ENCODE data around the gene SLF2. TPM values are rescaled to one million over a fixed set of nuclear protein-coding genes. Genes with fewer than 3 reads are reported as not detected.

SLF2 gene
- total and polyA plus RNA-seq, 2 of the 8 experiments (the other 6 are each of a cell fraction or from before 2014, with no cell fraction given), result 5.5 to 20.9 TPM

DNA sequence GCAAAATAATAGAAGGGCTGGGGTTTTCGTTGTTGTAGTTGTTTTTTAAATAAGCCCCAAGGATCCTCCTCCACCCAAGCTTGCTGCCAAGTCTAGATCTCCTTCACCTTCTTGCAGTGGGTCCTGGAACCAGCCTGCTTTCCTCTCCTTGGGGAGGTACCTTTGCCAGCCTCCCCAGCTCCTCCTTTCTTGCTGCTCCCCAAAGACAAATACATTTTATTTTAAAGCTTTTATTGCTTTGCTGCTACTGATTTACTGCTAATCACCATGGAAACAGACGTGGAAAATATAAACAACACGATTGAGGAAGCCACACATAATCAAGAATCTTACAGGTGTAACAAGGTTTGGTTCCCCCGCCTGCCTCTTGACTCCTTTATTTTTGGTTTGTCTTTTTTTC is 17.4 kb upstream of the SLF2 start (continued):
- TF ChIP-seq, protein P1, sequence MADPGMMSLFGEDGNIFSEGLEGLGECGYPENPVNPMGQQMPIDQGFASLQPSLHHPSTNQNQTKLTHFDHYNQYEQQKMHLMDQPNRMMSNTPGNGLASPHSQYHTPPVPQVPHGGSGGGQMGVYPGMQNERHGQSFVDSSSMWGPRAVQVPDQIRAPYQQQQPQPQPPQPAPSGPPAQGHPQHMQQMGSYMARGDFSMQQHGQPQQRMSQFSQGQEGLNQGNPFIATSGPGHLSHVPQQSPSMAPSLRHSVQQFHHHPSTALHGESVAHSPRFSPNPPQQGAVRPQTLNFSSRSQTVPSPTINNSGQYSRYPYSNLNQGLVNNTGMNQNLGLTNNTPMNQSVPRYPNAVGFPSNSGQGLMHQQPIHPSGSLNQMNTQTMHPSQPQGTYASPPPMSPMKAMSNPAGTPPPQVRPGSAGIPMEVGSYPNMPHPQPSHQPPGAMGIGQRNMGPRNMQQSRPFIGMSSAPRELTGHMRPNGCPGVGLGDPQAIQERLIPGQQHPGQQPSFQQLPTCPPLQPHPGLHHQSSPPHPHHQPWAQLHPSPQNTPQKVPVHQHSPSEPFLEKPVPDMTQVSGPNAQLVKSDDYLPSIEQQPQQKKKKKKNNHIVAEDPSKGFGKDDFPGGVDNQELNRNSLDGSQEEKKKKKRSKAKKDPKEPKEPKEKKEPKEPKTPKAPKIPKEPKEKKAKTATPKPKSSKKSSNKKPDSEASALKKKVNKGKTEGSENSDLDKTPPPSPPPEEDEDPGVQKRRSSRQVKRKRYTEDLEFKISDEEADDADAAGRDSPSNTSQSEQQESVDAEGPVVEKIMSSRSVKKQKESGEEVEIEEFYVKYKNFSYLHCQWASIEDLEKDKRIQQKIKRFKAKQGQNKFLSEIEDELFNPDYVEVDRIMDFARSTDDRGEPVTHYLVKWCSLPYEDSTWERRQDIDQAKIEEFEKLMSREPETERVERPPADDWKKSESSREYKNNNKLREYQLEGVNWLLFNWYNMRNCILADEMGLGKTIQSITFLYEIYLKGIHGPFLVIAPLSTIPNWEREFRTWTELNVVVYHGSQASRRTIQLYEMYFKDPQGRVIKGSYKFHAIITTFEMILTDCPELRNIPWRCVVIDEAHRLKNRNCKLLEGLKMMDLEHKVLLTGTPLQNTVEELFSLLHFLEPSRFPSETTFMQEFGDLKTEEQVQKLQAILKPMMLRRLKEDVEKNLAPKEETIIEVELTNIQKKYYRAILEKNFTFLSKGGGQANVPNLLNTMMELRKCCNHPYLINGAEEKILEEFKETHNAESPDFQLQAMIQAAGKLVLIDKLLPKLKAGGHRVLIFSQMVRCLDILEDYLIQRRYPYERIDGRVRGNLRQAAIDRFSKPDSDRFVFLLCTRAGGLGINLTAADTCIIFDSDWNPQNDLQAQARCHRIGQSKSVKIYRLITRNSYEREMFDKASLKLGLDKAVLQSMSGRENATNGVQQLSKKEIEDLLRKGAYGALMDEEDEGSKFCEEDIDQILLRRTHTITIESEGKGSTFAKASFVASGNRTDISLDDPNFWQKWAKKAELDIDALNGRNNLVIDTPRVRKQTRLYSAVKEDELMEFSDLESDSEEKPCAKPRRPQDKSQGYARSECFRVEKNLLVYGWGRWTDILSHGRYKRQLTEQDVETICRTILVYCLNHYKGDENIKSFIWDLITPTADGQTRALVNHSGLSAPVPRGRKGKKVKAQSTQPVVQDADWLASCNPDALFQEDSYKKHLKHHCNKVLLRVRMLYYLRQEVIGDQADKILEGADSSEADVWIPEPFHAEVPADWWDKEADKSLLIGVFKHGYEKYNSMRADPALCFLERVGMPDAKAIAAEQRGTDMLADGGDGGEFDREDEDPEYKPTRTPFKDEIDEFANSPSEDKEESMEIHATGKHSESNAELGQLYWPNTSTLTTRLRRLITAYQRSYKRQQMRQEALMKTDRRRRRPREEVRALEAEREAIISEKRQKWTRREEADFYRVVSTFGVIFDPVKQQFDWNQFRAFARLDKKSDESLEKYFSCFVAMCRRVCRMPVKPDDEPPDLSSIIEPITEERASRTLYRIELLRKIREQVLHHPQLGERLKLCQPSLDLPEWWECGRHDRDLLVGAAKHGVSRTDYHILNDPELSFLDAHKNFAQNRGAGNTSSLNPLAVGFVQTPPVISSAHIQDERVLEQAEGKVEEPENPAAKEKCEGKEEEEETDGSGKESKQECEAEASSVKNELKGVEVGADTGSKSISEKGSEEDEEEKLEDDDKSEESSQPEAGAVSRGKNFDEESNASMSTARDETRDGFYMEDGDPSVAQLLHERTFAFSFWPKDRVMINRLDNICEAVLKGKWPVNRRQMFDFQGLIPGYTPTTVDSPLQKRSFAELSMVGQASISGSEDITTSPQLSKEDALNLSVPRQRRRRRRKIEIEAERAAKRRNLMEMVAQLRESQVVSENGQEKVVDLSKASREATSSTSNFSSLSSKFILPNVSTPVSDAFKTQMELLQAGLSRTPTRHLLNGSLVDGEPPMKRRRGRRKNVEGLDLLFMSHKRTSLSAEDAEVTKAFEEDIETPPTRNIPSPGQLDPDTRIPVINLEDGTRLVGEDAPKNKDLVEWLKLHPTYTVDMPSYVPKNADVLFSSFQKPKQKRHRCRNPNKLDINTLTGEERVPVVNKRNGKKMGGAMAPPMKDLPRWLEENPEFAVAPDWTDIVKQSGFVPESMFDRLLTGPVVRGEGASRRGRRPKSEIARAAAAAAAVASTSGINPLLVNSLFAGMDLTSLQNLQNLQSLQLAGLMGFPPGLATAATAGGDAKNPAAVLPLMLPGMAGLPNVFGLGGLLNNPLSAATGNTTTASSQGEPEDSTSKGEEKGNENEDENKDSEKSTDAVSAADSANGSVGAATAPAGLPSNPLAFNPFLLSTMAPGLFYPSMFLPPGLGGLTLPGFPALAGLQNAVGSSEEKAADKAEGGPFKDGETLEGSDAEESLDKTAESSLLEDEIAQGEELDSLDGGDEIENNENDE (IDR thresholded peaks at IDR 0.05; ENCODE audit: insufficient replicate concordance, low read length), result no peak
- no peak for TF ChIP-seq CBX8 (IDR thresholded peaks at IDR 0.05; ENCODE audit: borderline replicate concordance, low read depth, low read length)
- TF ChIP-seq BRCA1 (IDR thresholded peaks at IDR 0.05; ENCODE audit: low read depth, low read length), result no peak
- TF ChIP-seq SP2 (IDR thresholded peaks at IDR 0.05; ENCODE audit: low read length), result no peak
- TF ChIP-seq SP1 (IDR thresholded peaks at IDR 0.05; ENCODE audit: low read depth, low read length), result no peak
- no peak for TF ChIP-seq KDM1A (IDR thresholded peaks at IDR 0.05; ENCODE audit: borderline replicate concordance, low read length)
- TF ChIP-seq SRF (IDR thresholded peaks at IDR 0.05; ENCODE audit: low read depth, low read length), result no peak
